ENCODE data around the gene CCDC112. TPM values are rescaled to one million over a fixed set of nuclear protein-coding genes. Genes with fewer than 3 reads are reported as not detected.

Gene CCDC112
- total and polyA plus RNA-seq, 8 donors = 5.2 to 70.1 (median 6.8) TPM

DNA sequence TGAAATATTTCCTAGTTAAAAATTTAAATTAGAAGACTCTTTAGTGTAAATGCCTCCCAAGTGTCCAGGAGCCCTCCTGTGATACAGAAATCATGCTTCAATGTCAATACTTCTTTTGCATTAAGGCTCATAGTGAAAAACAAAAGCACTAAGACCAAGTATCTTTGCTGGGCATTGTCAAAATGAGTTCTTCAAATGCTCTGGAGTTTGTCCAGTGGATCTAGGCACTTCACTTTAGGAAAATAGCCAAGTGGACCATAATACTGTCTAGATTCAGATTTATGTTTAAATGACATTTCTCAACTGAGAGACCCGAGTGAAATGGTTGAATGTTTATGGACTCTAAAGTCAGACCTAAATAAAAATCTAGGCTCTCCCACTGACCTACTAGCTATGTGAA, 21.3 kb upstream of the CCDC112 start:
- TF ChIP-seq POLR2AphosphoS5 (IDR thresholded peaks at IDR 0.05) (no peak), EP300 (IDR thresholded peaks at IDR 0.05) (no peak), POLR2A (IDR thresholded peaks at IDR 0.05) (no peak)
- TF ChIP-seq, protein P1, sequence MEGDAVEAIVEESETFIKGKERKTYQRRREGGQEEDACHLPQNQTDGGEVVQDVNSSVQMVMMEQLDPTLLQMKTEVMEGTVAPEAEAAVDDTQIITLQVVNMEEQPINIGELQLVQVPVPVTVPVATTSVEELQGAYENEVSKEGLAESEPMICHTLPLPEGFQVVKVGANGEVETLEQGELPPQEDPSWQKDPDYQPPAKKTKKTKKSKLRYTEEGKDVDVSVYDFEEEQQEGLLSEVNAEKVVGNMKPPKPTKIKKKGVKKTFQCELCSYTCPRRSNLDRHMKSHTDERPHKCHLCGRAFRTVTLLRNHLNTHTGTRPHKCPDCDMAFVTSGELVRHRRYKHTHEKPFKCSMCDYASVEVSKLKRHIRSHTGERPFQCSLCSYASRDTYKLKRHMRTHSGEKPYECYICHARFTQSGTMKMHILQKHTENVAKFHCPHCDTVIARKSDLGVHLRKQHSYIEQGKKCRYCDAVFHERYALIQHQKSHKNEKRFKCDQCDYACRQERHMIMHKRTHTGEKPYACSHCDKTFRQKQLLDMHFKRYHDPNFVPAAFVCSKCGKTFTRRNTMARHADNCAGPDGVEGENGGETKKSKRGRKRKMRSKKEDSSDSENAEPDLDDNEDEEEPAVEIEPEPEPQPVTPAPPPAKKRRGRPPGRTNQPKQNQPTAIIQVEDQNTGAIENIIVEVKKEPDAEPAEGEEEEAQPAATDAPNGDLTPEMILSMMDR (IDR thresholded peaks at IDR 0.05) = no peak
- Histone ChIP-seq H3K4me1 (no peaks in the 10 kb centered on the region), H3K27ac (no peak overlapping the region), H3K36me3 (no peaks in the 10 kb centered on the region), H3K9me3 (no peaks in the 10 kb centered on the region), H3K27me3 (no peaks in the 10 kb centered on the region), H3K4me3 (no peak overlapping the region)
- 55 to 100% (median 83%) methylated on average over 1 of the region's 1 CpG for WGBS, 5 donors
- intact Hi-C loops (cut with DNase I; ENCODE audit: low total_unique reads) = no loop called here
- no peak for DNase-seq

DNA sequence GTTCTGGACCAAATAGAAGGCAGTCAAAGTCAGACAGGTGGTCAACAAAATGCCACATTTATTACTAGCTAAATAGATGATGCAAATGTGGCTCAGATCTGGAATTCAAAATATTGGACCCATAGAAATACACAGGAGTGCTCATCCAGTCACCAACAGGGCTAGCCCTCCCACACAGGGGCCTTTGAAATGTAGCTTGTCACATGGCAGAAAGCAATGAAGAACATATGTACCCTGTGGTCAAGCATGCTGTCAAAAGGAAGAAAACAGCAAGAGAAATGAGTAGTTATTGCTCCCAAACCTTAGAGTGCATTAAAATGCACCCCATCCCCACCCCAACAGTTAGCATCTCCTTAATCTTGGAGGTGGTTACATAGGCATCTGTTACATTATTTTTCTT, 20.9 kb upstream of the CCDC112 start:
- TF ChIP-seq EP300 (IDR thresholded peaks at IDR 0.05) (no peak), POLR2AphosphoS5 (IDR thresholded peaks at IDR 0.05) (no peak), POLR2A (IDR thresholded peaks at IDR 0.05) (no peak)
- TF ChIP-seq, protein P1 (IDR thresholded peaks at IDR 0.05) = no peak
- no peak overlapping the region for H3K27ac ChIP-seq
- no peaks in the 10 kb centered on the region for H3K9me3 ChIP-seq
- no peaks in the 10 kb centered on the region for H3K4me1 ChIP-seq
- intact Hi-C loops (cut with DNase I; ENCODE audit: low total_unique reads) = no loop called here
- no peaks in the 10 kb centered on the region for H3K27me3 ChIP-seq
- no peaks in the 10 kb centered on the region for H3K36me3 ChIP-seq
- no peak overlapping the region for H3K4me3 ChIP-seq
- DNase-seq = no peak

DNA sequence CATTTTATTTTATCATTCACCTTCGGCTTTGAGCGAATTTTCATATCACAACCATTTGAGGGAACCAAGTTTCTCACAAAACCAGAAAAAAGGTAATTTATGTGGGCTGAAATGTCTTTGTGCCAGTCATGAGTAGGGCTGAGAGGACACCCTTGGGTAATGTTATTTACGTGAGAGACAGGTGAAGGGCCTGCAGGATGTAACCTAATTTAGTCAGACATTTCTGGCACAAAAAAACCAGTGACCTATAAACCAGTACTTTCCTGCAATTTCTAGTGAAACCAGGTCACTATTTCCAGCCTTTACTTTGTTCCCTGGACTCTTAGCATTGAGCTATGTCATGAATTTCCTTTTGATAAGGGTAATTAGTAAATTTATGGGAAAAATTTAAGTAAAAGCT, 17.2 kb upstream of the CCDC112 start:
- Histone ChIP-seq H3K4me1 (no peaks in the 10 kb centered on the region), H3K9me3 (no peaks in the 10 kb centered on the region), H3K27ac (no peak overlapping the region), H3K4me3 (no peak overlapping the region), H3K36me3 (no peaks in the 10 kb centered on the region), H3K27me3 (no peaks in the 10 kb centered on the region)
- intact Hi-C loops (cut with DNase I; ENCODE audit: low total_unique reads) = loop anchor here (5.0 kb wide), 1 partner anchor 274 kb away; no protein-coding TSS in a partner anchor
- TF ChIP-seq POLR2AphosphoS5 (IDR thresholded peaks at IDR 0.05) (no peak), POLR2A (IDR thresholded peaks at IDR 0.05) (no peak), EP300 (IDR thresholded peaks at IDR 0.05) (no peak)
- TF ChIP-seq, protein P1 (IDR thresholded peaks at IDR 0.05) = no peak
- 92 to 96% (median 95%) methylated on average over 3 of the region's 3 CpGs for WGBS, 5 donors
- no peak for DNase-seq

DNA sequence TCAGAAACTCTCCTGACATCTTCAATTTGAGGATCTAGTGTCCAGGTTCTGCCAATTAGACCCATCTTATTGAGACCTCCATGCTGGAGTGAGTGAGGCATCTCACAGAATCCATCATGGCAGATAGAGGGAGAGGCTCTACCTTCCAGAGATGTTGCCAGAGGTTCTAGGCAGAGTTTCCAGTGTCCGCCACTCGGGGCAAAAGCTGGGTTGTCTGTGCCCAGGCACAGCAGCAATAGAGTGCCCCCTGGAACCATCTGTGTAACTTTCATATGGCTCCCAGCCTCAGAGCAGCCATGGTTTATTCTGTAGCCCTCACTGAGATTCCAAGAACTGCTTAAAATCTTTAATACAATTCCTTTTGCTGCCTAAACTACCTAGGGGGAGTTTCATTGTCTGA, 16.6 kb upstream of the CCDC112 start:
- DNase-seq = no peak
- Histone ChIP-seq H3K27me3 (no peaks in the 10 kb centered on the region), H3K4me3 (no peak overlapping the region), H3K36me3 (no peaks in the 10 kb centered on the region), H3K9me3 (no peaks in the 10 kb centered on the region), H3K4me1 (no peaks in the 10 kb centered on the region), H3K27ac (no peak overlapping the region)
- intact Hi-C loops (cut with DNase I; ENCODE audit: low total_unique reads) = loop anchor here (5.0 kb wide), 1 partner anchor 274 kb away; no protein-coding TSS in a partner anchor
- TF ChIP-seq EP300 (IDR thresholded peaks at IDR 0.05) = no peak
- TF ChIP-seq POLR2AphosphoS5 (IDR thresholded peaks at IDR 0.05) = no peak
- no peak for TF ChIP-seq POLR2A (IDR thresholded peaks at IDR 0.05)
- TF ChIP-seq, protein P1 (IDR thresholded peaks at IDR 0.05) = no peak
- WGBS, 5 donors = 81 to 94% (median 88%) methylated on average over 2 of the region's 2 CpGs
